HEK293 (cell line): ENCODE results near the gene HAND1.

Source experiments
- CTCF ChIA-PET: fragments of 350-600 bp; formaldehyde crosslinking; extraction: SDS; loops from one replicate; lab custom pipeline; 2021; ENCODE audit warnings: antibody characterized with exemption; lab: Yijun Ruan, JAX
- POLR2A ChIA-PET: fragments of 300-600 bp; formaldehyde crosslinking; extraction: SDS; loops from one replicate; lab custom pipeline; 2020; ENCODE audit warnings: antibody characterized with exemption, inconsistent platforms; lab: Yijun Ruan, JAX
- H3K27ac ChIP-seq: fragments of 200-500 bp; sonication (Bioruptor generic); 2 replicates; pipeline ENCODE4 v1.5.1; 2014; ENCODE audit warnings: low read depth, low read length, control low read depth, inconsistent platforms; ENCODE audit errors: extremely low read depth
- H3K36me3 ChIP-seq, 2 experiments: fragments of 200-500 bp in 1 of 2; sonication (Bioruptor generic) in 1 of 2; 1 replicate in 1 of 2; 2 replicates in 1 of 2; pipeline ENCODE4 v1.5.1; 2014 to 2017; ENCODE audit warnings: inconsistent platforms in 2 of 2, low read length in 2 of 2; ENCODE audit not compliant: control insufficient read depth in 2 of 2, insufficient read depth in 1 of 2
- H3K4me1 ChIP-seq: fragments of 200-500 bp; sonication (Bioruptor generic); 2 replicates; pipeline ENCODE4 v1.5.1; 2014; ENCODE audit warnings: mild to moderate bottlenecking, low read length, inconsistent platforms; ENCODE audit not compliant: control insufficient read depth, insufficient read depth
- H3K4me3 ChIP-seq: 2 replicates; pipeline ENCODE4 v1.5.1; 2011; ENCODE audit warnings: low read depth, mild to moderate bottlenecking, control low read depth, low read length, moderate library complexity
- H3K9me3 ChIP-seq: fragments of 200-500 bp; sonication (Bioruptor generic); 2 replicates; pipeline ENCODE4 v1.5.1; 2014; ENCODE audit warnings: low read depth, low read length, inconsistent platforms; ENCODE audit not compliant: control insufficient read depth, insufficient read depth
- CTCF ChIP-seq: fragments of 450-650 bp; formaldehyde crosslinking; IDR thresholded peaks from 2 replicates; pipeline ENCODE4 v1.5.1; 2016; ENCODE audit warnings: missing biosample characterization, missing genetic modification characterization
- GLIS2 ChIP-seq: fragments of 450-650 bp; formaldehyde crosslinking; IDR thresholded peaks from 2 replicates; pipeline ENCODE4 v1.5.1; 2016; ENCODE audit warnings: missing biosample characterization, missing genetic modification characterization
- HOXD13 ChIP-seq: sonication (generic); formaldehyde crosslinking; IDR thresholded peaks from 2 replicates; pipeline ENCODE4 v1.8.0; 2022; ENCODE audit warnings: missing genetic modification reagents, borderline replicate concordance
- KLF16 ChIP-seq: fragments of 450-650 bp; formaldehyde crosslinking; IDR thresholded peaks from 2 replicates; pipeline ENCODE4 v1.5.1; 2017; ENCODE audit warnings: missing biosample characterization, missing genetic modification characterization
- MZF1 ChIP-seq: fragments of 450-650 bp; formaldehyde crosslinking; IDR thresholded peaks from 2 replicates; pipeline ENCODE4 v1.5.1; 2017; ENCODE audit warnings: missing biosample characterization, missing genetic modification characterization, borderline replicate concordance
- SALL2 ChIP-seq: fragments of 450-650 bp; formaldehyde crosslinking; IDR thresholded peaks from 2 replicates; pipeline ENCODE4 v1.5.0; 2017; ENCODE audit warnings: missing biosample characterization, mild to moderate bottlenecking, missing genetic modification characterization, borderline replicate concordance
- SCRT1 ChIP-seq: fragments of 450-650 bp; formaldehyde crosslinking; IDR thresholded peaks from 2 replicates; pipeline ENCODE4 v1.5.1; 2016; ENCODE audit warnings: missing biosample characterization, missing genetic modification characterization, borderline replicate concordance
- SP2 ChIP-seq: fragments of 450-650 bp; formaldehyde crosslinking; IDR thresholded peaks from 2 replicates; pipeline ENCODE4 v1.5.1; 2016; ENCODE audit warnings: missing biosample characterization, missing genetic modification characterization
- TCF7L2 ChIP-seq: IDR thresholded peaks from 2 replicates; pipeline ENCODE4 v1.6.1; 2011; ENCODE audit warnings: low read depth, mild to moderate bottlenecking, inconsistent platforms, low read length, moderate library complexity, borderline replicate concordance
- ZBTB26 ChIP-seq: fragments of 450-650 bp; formaldehyde crosslinking; optimal IDR thresholded peaks from 2 replicates; pipeline ENCODE3; 2016; ENCODE audit warnings: missing biosample characterization, mild to moderate bottlenecking, missing genetic modification characterization
- ZFP69B ChIP-seq: fragments of 450-650 bp; formaldehyde crosslinking; IDR thresholded peaks from 2 replicates; pipeline ENCODE4 v1.5.1; 2016; ENCODE audit warnings: missing biosample characterization, missing genetic modification characterization
- ZNF10 ChIP-seq: fragments of 450-650 bp; formaldehyde crosslinking; IDR thresholded peaks from 2 replicates; pipeline ENCODE4 v1.5.1; 2017; ENCODE audit warnings: missing biosample characterization, missing genetic modification characterization
- ZNF112 ChIP-seq: fragments of 450-650 bp; formaldehyde crosslinking; IDR thresholded peaks from 2 replicates; pipeline ENCODE4 v1.5.0; 2017; ENCODE audit warnings: missing biosample characterization, missing genetic modification characterization
- ZNF121 ChIP-seq: fragments of 450-650 bp; formaldehyde crosslinking; IDR thresholded peaks from 2 replicates; pipeline ENCODE4 v1.5.1; 2016; ENCODE audit warnings: missing biosample characterization, missing genetic modification characterization
- ZNF157 ChIP-seq: fragments of 450-650 bp; formaldehyde crosslinking; IDR thresholded peaks from 2 replicates; pipeline ENCODE4 v1.5.1; 2016; ENCODE audit warnings: missing biosample characterization, missing genetic modification characterization
- ZNF202 ChIP-seq: fragments of 450-650 bp; formaldehyde crosslinking; IDR thresholded peaks from 2 replicates; pipeline ENCODE4 v1.5.1; 2016; ENCODE audit warnings: missing biosample characterization, missing genetic modification characterization, borderline replicate concordance
- ZNF37A ChIP-seq: fragments of 450-650 bp; IDR thresholded peaks from 2 replicates; pipeline ENCODE4 v1.5.1; 2018; ENCODE audit warnings: missing biosample characterization, missing genetic modification characterization
- ZNF423 ChIP-seq: fragments of 450-650 bp; formaldehyde crosslinking; IDR thresholded peaks from 2 replicates; pipeline ENCODE4 v1.5.1; 2016; ENCODE audit warnings: missing biosample characterization, missing genetic modification characterization
- ZNF473 ChIP-seq: fragments of 450-650 bp; formaldehyde crosslinking; IDR thresholded peaks from 2 replicates; pipeline ENCODE4 v1.5.1; 2017; ENCODE audit warnings: missing biosample characterization, missing genetic modification characterization
- ZNF514 ChIP-seq: fragments of 450-650 bp; formaldehyde crosslinking; IDR thresholded peaks from 2 replicates; pipeline ENCODE4 v1.5.1; 2016; ENCODE audit warnings: missing biosample characterization, missing genetic modification characterization
- ZNF596 ChIP-seq: fragments of 450-650 bp; IDR thresholded peaks from 2 replicates; pipeline ENCODE4 v1.5.0; 2018; ENCODE audit warnings: missing biosample characterization, mild to moderate bottlenecking, missing genetic modification characterization, moderate library complexity
- ZNF658 ChIP-seq: fragments of 450-650 bp; formaldehyde crosslinking; IDR thresholded peaks from 2 replicates; pipeline ENCODE4; 2016; ENCODE audit warnings: missing biosample characterization, missing genetic modification characterization
- TF ChIP-seq, protein P1 (sequence below): fragments of 450-650 bp; formaldehyde crosslinking; IDR thresholded peaks from 2 replicates; pipeline ENCODE4 v1.5.1; 2016; ENCODE audit warnings: missing biosample characterization, missing genetic modification characterization

Gene HAND1

GRCh38 chr5:154466671-154467070 is 11.4 kb downstream of the HAND1 start:
- ChIA-PET CTCF (interaction anchor here (0.6 to 8.5 kb wide), 21 partner anchors 17 to 582 kb away, joined by 3 to 147 read pairs (median 4); no protein-coding TSS in a partner anchor), POLR2A (no interaction called here)
- Histone ChIP-seq H3K4me3 (no peak overlapping the region), H3K36me3 (no peaks in the 10 kb centered on the region), H3K9me3 (no peaks in the 10 kb centered on the region), H3K4me1 (peaks cover 12% of the 10 kb centered on the region), H3K27ac (no peak overlapping the region)
- TF ChIP-seq KLF16 (tag by site-specific recombination) (no peak), ZNF112 (no peak)

DNA sequence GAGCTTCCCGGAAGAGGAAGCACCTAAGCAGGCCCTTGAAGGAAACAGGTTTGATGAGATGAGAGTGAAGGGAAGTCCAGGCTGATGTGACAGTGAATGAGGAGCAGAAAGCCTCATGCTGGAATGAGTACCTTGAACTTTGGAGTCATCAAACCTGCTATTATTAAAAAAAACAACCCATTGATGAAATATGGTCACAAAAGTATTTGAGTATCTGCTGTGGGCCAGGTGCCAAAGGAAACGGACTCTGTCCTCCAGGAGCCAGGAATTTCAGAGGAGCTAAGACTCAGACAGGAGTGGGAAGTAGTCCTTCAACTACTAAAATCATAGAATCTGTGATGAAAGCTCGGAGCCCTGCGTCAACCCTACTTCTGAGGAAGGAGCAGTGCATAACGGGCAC is 11.9 kb downstream of the HAND1 start:
- Histone ChIP-seq H3K36me3 (no peaks in the 10 kb centered on the region), H3K4me3 (no peak overlapping the region), H3K9me3 (no peaks in the 10 kb centered on the region), H3K4me1 (peaks cover 12% of the 10 kb centered on the region), H3K27ac (no peak overlapping the region)
- ChIA-PET CTCF (interaction anchor here (0.7 to 8.5 kb wide), 14 partner anchors 10 to 393 kb away, joined by 3 to 147 read pairs (median 4); no protein-coding TSS in a partner anchor), POLR2A (no interaction called here)
- TF ChIP-seq ZNF473 (no peak), ZNF10 (no peak), SP2 (tag by site-specific recombination) (no peak), ZNF596 (no peak), ZNF658 (no peak), ZBTB26 (tag by site-specific recombination) (no peak), CTCF (tag by site-specific recombination) (no peak), GLIS2 (tag by site-specific recombination) (no peak)

DNA sequence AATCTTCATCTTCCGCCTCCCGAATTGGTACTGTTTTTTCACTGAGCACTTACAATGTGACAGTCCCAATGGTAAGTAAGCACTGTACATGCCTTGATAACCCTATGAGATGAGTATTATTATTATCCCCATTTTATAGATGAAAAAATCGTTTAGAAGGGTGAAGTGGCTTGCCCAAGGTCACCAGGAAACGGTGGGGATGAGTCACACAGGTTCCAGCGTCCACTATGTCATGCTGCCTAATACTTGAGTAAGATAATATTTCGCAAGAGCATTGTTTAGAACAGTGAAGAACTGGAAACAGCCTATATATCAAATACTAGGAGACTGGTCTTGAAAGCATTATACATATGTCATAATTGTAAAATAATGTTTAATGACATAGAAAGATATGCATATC is 12.9 kb downstream of the HAND1 start:
- peaks cover 5% of the 10 kb centered on the region; the same call in 1 of the 2 replicates for H3K4me1 ChIP-seq
- POLR2A ChIA-PET: no interaction called here
- H3K9me3 ChIP-seq: no peaks in the 10 kb centered on the region
- TF ChIP-seq, protein P1, sequence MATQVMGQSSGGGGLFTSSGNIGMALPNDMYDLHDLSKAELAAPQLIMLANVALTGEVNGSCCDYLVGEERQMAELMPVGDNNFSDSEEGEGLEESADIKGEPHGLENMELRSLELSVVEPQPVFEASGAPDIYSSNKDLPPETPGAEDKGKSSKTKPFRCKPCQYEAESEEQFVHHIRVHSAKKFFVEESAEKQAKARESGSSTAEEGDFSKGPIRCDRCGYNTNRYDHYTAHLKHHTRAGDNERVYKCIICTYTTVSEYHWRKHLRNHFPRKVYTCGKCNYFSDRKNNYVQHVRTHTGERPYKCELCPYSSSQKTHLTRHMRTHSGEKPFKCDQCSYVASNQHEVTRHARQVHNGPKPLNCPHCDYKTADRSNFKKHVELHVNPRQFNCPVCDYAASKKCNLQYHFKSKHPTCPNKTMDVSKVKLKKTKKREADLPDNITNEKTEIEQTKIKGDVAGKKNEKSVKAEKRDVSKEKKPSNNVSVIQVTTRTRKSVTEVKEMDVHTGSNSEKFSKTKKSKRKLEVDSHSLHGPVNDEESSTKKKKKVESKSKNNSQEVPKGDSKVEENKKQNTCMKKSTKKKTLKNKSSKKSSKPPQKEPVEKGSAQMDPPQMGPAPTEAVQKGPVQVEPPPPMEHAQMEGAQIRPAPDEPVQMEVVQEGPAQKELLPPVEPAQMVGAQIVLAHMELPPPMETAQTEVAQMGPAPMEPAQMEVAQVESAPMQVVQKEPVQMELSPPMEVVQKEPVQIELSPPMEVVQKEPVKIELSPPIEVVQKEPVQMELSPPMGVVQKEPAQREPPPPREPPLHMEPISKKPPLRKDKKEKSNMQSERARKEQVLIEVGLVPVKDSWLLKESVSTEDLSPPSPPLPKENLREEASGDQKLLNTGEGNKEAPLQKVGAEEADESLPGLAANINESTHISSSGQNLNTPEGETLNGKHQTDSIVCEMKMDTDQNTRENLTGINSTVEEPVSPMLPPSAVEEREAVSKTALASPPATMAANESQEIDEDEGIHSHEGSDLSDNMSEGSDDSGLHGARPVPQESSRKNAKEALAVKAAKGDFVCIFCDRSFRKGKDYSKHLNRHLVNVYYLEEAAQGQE (tag by site-specific recombination): no peak
- TF ChIP-seq MZF1 (no peak), ZNF202 (tag by site-specific recombination) (no peak), ZNF157 (tag by site-specific recombination) (no peak), TCF7L2 (no peak), HOXD13 (CRISPR knock-in tag) (no peak), ZNF514 (tag by site-specific recombination) (no peak), ZNF37A (tag by site-specific recombination) (no peak), ZFP69B (tag by site-specific recombination) (no peak), SALL2 (tag by site-specific recombination) (no peak), ZNF423 (tag by site-specific recombination) (no peak), SCRT1 (tag by site-specific recombination) (no peak), ZNF121 (tag by site-specific recombination) (no peak)
- TF ChIP-seq, all 188 proteins: peak for 0
- CTCF ChIA-PET: interaction anchor here (1.4 to 8.5 kb wide), 4 partner anchors 9 to 392 kb away, joined by 3 to 147 read pairs (median 14); no protein-coding TSS in a partner anchor
- Histone ChIP-seq H3K27ac (no peak overlapping the region), H3K36me3 (no peaks in the 10 kb centered on the region), H3K4me3 (no peak overlapping the region)
